ENCODE data around the gene SLC19A1.
A peak's percentile ranks its signal among the peaks of the same experiment; 100 is the strongest.
"Not testable (repeated sequence)": the region's sequence is repeated elsewhere in the genome, so short reads cannot be mapped to it uniquely, and the experiment has no call there.

The SLC19A1 gene

DNA sequence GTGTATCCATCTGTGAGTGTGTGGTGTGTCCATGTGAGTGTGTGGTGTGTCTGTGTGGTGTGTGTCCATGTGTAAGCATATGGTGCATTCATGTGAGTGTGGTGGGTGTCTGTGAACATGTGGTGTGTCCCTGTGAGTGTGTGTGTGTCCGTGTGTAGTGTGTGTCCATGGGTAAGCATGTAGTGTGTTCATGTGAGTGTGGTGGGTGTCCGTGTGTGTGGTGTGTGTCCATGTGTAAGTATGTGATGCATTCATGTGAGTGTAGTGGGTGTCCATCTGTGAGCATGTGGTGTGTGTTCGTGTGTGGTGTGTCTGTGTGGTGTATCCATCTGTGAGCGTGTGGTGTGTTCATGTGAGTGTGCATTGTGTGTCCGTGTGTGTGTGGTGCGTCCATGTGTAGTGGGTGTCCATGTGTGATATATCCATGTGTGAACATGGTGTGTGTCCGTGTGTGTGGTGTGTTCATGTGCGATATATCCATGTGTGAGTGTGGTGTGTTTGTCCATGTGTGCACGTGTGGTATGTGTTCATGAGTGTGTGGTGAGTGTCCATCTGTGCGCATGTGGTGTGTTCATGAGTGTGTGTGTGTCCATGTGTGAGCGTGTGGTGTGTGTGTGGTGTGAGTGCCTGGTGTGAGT lies 12.3 kb downstream of the SLC19A1 start:
- no peak overlapping the region for H3K4me3 ChIP-seq (ENCODE audit: low read depth, low read length)
- TF ChIP-seq CTCF (conservative IDR thresholded peaks at IDR 0.05; ENCODE audit: low read depth, low read length): no peak
- DNase-seq (ENCODE audit: low read depth): no peak

DNA sequence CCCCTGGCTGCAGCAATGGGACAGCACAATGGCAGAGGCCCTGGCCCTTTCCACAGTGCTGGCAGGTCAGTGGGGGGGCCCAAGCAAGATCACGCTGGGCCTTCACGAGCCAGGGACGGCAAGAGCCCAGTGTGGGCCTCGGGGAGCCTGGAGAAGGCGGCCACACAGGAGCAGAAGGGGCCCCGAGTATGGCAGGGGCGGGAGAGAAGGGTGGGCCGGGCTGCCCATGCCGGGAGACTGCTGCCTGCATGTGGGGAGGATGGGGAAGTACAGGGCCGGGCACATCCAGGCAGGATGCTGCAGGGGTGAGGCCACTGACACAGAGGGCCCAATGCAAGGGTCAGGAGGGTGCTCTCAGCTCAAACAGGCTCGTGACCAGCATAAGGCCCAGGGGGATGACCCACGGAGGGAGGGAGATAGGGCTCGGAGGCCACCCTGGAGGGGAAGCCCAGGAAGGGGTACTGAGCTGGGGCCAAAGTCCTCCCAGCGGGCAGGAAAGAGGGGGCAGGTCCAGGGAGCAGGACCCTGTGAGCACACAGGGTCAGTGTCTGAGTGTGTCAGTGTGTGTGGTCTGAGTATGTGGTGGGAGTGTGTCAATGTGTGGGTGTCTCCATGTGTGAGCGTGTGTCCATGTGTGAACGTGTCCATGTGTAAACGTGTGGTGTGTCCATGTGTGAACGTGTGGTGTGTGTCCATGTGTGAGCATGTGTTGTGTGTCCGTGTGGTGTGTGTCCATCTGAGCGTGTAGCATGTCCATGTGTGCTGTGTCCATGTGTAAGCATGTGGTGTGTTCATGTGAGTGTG lies 13.1 kb downstream of the SLC19A1 start:
- H3K4me3 ChIP-seq (ENCODE audit: low read depth, low read length): no peak overlapping the region
- no peak for DNase-seq (ENCODE audit: low read depth)

GRCh38 chr21:45528028-45528705 lies 14.1 kb downstream of the SLC19A1 start:
- H3K4me3 ChIP-seq (ENCODE audit: low read depth, low read length): no peak overlapping the region
- TF ChIP-seq CTCF (conservative IDR thresholded peaks at IDR 0.05; ENCODE audit: low read depth, low read length): no peak
- no peak for DNase-seq (ENCODE audit: low read depth)

More for the DNA sequence above, 13.1 kb downstream of the SLC19A1 start:
- TF ChIP-seq CTCF (conservative IDR thresholded peaks at IDR 0.05; ENCODE audit: low read depth, low read length): no peak

DNA sequence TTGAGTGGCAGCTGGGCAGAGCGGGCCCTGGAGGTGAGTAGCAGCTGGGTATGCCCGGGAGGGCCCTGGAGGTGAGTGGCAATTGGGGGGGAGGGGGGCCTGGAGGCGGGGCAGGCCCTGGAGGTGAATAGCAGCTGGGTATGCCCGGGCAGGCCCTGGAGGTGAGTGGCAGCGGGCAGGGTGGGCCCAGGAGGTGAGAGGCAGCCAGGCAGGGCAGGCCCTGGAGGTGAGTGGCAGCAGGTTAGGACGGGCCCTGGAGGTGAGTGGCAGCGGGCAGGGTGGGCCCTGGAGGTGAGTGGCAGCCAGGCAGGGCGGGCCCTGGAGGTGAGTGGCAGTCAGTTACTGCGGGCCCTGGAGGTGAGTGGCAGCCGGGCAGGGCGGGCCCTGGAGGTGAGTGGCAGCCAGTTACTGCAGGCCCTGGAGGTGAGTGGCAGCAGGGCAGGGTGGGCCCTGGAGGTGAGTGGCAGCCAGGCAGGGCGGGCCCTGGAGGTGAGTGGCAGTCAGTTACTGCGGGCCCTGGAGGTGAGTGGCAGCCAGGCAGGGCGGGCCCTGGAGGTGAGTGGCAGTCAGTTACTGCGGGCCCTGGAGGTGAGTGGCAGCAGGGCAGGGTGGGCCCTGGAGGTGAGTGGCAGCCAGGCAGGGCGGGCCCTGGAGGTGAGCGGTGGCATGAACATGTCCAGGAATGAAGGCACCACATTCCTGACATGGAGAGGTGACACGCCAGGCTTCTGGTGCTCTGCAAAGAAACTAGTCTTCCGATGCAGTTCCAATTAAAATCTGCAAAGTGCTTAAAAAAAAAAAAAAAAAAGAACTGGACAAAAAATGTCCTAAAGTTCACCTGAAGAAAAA lies 14.9 kb downstream of the SLC19A1 start:
- not testable (repeated sequence) for DNase-seq (ENCODE audit: low read depth)

DNA sequence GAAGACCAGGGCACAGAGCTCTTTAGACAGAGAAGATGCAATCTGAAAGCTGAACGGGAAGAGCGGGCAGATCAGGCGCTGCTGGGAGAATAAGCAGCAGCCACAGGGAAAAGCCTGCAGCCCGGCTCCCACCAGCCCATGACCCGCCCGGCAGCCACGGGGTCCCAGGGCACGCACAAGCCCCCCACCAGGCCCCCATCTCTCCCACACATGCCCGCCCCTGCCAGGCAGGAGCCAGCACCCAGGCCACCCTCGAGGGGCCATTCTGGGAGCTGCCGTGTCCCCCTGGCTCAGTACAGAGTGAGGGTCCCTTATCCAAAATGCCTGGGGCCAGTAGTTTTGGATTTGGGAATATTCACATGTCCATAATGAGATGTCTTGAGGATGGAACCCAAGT lies 16.3 kb downstream of the SLC19A1 start:
- DNase-seq (ENCODE audit: low read depth): no peak
- no peak for TF ChIP-seq CTCF (conservative IDR thresholded peaks at IDR 0.05; ENCODE audit: low read depth, low read length)
- no peak overlapping the region for H3K4me3 ChIP-seq (ENCODE audit: low read depth, low read length)

More for the DNA sequence above, 14.9 kb downstream of the SLC19A1 start:
- H3K4me3 ChIP-seq (ENCODE audit: low read depth, low read length): not testable (repeated sequence)

- peak; percentile 7 for DNase-seq (ENCODE audit: low read depth)
- H3K4me3 ChIP-seq (ENCODE audit: low read depth, low read length): no peak overlapping the region
- TF ChIP-seq CTCF (conservative IDR thresholded peaks at IDR 0.05; ENCODE audit: low read depth, low read length): no peak
Observed at GRCh38 chr21:45525153-45525909, 16.9 kb downstream of the SLC19A1 start.

All from choroid plexus epithelial cell (primary cell).